Lower lobe of right lung (tissue), 2 donors: Measurements from ENCODE around the gene TLCD1. TPM values are rescaled to one million over a fixed set of nuclear protein-coding genes. Genes with fewer than 3 reads are reported as not detected.

Source experiments
- ATAC-seq, 2 donors: fragments of 200-7000 bp; cut with Tn5 transposase; one replicate each; pipeline ENCODE4 v1.9.1; 2020 to 2022; ENCODE audit warnings: mild to moderate bottlenecking in 2 of 2, moderate library complexity in 2 of 2
- DNase-seq: peaks from one replicate; pipeline ENCODE4 v3.0.0-alpha.2; 2020
- H3K27ac ChIP-seq: fragments of 200-600 bp; one replicate; pipeline ENCODE4 v1.8.0; 2022
- H3K27me3 ChIP-seq: fragments of 200-600 bp; one replicate; pipeline ENCODE4 v1.8.0; 2022; ENCODE audit warnings: low read depth
- H3K36me3 ChIP-seq: fragments of 200-600 bp; one replicate; pipeline ENCODE4 v1.8.0; 2022; ENCODE audit warnings: mild to moderate bottlenecking
- H3K4me1 ChIP-seq: fragments of 200-600 bp; one replicate; pipeline ENCODE4 v1.8.0; 2022
- H3K4me3 ChIP-seq: fragments of 200-600 bp; one replicate; pipeline ENCODE4 v1.8.0; 2022; ENCODE audit warnings: mild to moderate bottlenecking
- H3K9me3 ChIP-seq: fragments of 200-600 bp; one replicate; pipeline ENCODE4 v1.8.0; 2022
- CTCF ChIP-seq: fragments of 200-600 bp; IDR thresholded peaks from one replicate; pipeline ENCODE4 v1.8.0; 2022; ENCODE audit warnings: antibody characterized with exemption, mild to moderate bottlenecking
- intact Hi-C: fragments of 100-400 bp; cut with DNase I; formaldehyde crosslinking; loops from one replicate; pipeline ENCODE4 v1.11.0; 2022
- long read RNA-seq: library from polyadenylated mRNA; unstranded; transcript quantifications from one replicate; pipeline ENCODE4 v2.0.0, GENCODE V29; 2021
- total RNA-seq: library from RNA; stranded (reverse); fragmentation: NEBNext Ultra II Directional; extraction: Animal tissue kit (Norgen Biotek cat#: 25700); gene quantifications from one replicate; pipeline ENCODE4 v1.2.1, GENCODE V29; 2021
- donor health status: DM: no; HTN: yes; CAD: no; lungs with severe emphysema.

Gene TLCD1, protein sequence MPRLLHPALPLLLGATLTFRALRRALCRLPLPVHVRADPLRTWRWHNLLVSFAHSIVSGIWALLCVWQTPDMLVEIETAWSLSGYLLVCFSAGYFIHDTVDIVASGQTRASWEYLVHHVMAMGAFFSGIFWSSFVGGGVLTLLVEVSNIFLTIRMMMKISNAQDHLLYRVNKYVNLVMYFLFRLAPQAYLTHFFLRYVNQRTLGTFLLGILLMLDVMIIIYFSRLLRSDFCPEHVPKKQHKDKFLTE
- 19.8 TPM for total RNA-seq
- long read RNA-seq, transcript TLCD1-201 (4 exons, 1,017 nt): major isoform, 5 of 7 reads
- long read RNA-seq, partial matches to known transcripts: 1 of 7 reads
- long read RNA-seq, other reads (novel, unspliced or antisense): 0 of 7 reads

- ATAC-seq: peak; percentile 58 to 71
- Histone ChIP-seq H3K27me3 (no peaks in the 10 kb centered on the region), H3K4me1 (peaks cover 69% of the 10 kb centered on the region), H3K9me3 (no peaks in the 10 kb centered on the region), H3K4me3 (peak within 1 kb of the TSS; percentile 85), H3K36me3 (peaks cover 37% of the 10 kb centered on the region), H3K27ac (peak within 1 kb of the TSS; percentile 96)
- TF ChIP-seq CTCF: no peak
- intact Hi-C loops: no loop called here
- peak; percentile 84 for DNase-seq
These were observed at the start of gene TLCD1 for GRCh38 chr17:28726226-28726626. TSS of gene TLCD1 (minus strand) at chr17:28726233. CDS start at chr17:28726097, 136 bp downstream.

GRCh38 chr17:28774206-28774605 is 48.2 kb upstream of the TLCD1 start:
- Histone ChIP-seq H3K36me3 (peaks cover 10% of the 10 kb centered on the region), H3K9me3 (no peaks in the 10 kb centered on the region), H3K4me3 (no peak overlapping the region), H3K27ac (no peak overlapping the region), H3K27me3 (no peaks in the 10 kb centered on the region), H3K4me1 (peaks cover 12% of the 10 kb centered on the region)
- DNase-seq: no peak
- intact Hi-C loops: no loop called here
- TF ChIP-seq CTCF: no peak
- ATAC-seq: no peak

GRCh38 chr17:28773736-28774135 is 47.7 kb upstream of the TLCD1 start:
- TF ChIP-seq CTCF: no peak
- DNase-seq (no peak), ATAC-seq (no peak)
- Histone ChIP-seq H3K4me3 (no peak overlapping the region), H3K9me3 (no peaks in the 10 kb centered on the region), H3K27me3 (no peaks in the 10 kb centered on the region), H3K36me3 (peaks cover 10% of the 10 kb centered on the region), H3K27ac (no peak overlapping the region), H3K4me1 (peaks cover 12% of the 10 kb centered on the region)
- intact Hi-C loops: no loop called here

DNA sequence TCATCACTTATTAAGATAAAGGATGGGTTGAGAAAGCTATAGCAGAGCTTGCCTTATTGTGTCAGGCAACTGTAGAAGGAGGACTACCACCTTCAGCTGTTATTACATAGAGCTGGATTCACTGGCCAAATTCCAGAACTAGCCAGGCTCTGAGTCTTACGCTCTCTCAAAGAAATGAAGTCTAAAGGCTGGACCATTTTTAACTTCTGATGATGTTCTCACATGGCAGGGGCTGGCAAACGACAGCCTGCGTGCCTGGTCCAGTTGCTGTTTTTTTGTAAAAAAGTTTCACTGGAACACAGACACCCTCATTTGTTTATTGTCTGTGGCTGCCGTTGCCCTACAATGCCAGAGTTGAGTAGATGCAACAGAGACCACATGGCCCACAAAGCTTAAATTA is 39.0 kb upstream of the TLCD1 start:
- Histone ChIP-seq H3K9me3 (no peaks in the 10 kb centered on the region), H3K4me1 (peaks cover 34% of the 10 kb centered on the region), H3K27me3 (no peaks in the 10 kb centered on the region), H3K36me3 (peaks cover 39% of the 10 kb centered on the region), H3K27ac (no peak overlapping the region), H3K4me3 (no peak overlapping the region)
- no peak for ATAC-seq
- DNase-seq: no peak
- intact Hi-C loops: loop anchor here (10.0 kb wide), 1 partner anchor 150 kb away; no protein-coding TSS in a partner anchor
- TF ChIP-seq CTCF: no peak

- no peak for DNase-seq
- Histone ChIP-seq H3K27ac (no peak overlapping the region), H3K27me3 (no peaks in the 10 kb centered on the region), H3K4me3 (no peak overlapping the region), H3K9me3 (no peaks in the 10 kb centered on the region), H3K36me3 (peaks cover 51% of the 10 kb centered on the region), H3K4me1 (peaks cover 38% of the 10 kb centered on the region)
- peak; percentile 70 to 80 for ATAC-seq
- intact Hi-C loops: loop anchor here (10.0 kb wide), 1 partner anchor 151 kb away; no protein-coding TSS in a partner anchor
- peak; percentile 92 for TF ChIP-seq CTCF
These were observed 37.8 kb upstream of the TLCD1 start for GRCh38 chr17:28763804-28764266.
